Panc1 (cell line): ENCODE measurements around the gene ARL11.

Experiments
- CTCF ChIP-seq: fragments of 450-650 bp; IDR thresholded peaks from 2 replicates; pipeline ENCODE4 v1.5.1; 2017; ENCODE audit warnings: mild to moderate bottlenecking
- POLR2AphosphoS5 ChIP-seq: IDR thresholded peaks from 2 replicates; pipeline ENCODE4 v1.6.1; 2012; ENCODE audit warnings: mild to moderate bottlenecking, low read depth, low read length, moderate library complexity
- REST ChIP-seq, 2 experiments: IDR thresholded peaks; 2 replicates each; pipeline ENCODE4 v1.6.1; 2011 to 2012; ENCODE audit warnings: low read depth in 2 of 2, control low read depth in 1 of 2, low read length in 1 of 2, mild to moderate bottlenecking in 1 of 2, moderate library complexity in 1 of 2; ENCODE audit not compliant: insufficient read depth in 1 of 2
- SIN3A ChIP-seq: IDR thresholded peaks from 2 replicates; pipeline ENCODE4 v1.6.1; 2012; ENCODE audit warnings: low read depth, mild to moderate bottlenecking, low read length, moderate library complexity, borderline replicate concordance; ENCODE audit not compliant: insufficient read depth
- TCF7L2 ChIP-seq: IDR thresholded peaks from 2 replicates; pipeline ENCODE4 v1.6.1; 2011; ENCODE audit warnings: mild to moderate bottlenecking, low read depth, low read length, inconsistent platforms

- no peak for TF ChIP-seq CTCF
- TF ChIP-seq REST (IDR thresholded peaks at IDR 0.05; ENCODE audit: insufficient read depth in 1 of 2, low read depth in 2 of 2, low read length in 1 of 2) = no peak
- TF ChIP-seq TCF7L2 = no peak
- TF ChIP-seq SIN3A = no peak
- no peak for TF ChIP-seq POLR2AphosphoS5
These were observed 14.8 kb downstream of the ARL11 start for GRCh38 chr13:49643035-49643646.
